Measurements from ENCODE around the gene MAPRE2. TPM values are rescaled to one million over a fixed set of nuclear protein-coding genes. Genes with fewer than 3 reads are reported as not detected.

MAPRE2 gene
- polyA plus RNA-seq, 1 donor = 29.0 TPM

DNA sequence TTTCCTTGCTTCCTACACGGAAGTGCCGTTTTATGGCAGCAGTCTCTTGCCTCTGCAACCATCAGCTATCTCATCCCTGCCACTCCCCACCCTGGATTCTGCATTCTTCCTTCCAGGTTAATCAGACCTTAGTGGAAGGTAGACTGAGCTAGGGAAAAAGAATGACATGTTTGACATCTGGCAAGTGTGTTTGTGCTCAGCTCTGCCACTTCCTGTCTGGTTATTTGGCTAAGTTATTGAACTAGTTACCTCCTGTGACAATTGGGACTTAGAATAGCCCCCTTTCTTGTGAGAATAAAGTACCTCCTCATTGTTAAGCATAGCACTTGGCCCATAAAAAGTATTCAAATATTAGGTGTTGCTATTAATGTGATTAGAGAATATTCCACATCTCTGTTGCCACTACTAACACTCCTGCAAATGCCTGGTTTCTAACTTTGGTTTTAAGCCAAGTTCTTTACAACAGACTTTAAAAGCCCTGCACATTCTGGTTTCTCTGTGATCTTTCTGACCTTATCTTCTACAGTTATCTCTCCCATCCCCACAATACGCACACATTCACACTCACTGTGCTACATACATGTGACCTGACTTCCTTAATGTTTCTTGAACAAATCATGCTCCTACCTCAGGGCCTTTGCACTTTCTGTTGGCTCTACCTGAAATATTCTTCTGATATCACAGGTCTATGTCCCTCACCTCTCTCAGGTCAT, 10.8 kb upstream of the MAPRE2 start:
- 22% methylated on average over 3 of the region's 3 CpGs for WGBS (ENCODE audit: insufficient coverage, low lambda C conversion rate)

DNA sequence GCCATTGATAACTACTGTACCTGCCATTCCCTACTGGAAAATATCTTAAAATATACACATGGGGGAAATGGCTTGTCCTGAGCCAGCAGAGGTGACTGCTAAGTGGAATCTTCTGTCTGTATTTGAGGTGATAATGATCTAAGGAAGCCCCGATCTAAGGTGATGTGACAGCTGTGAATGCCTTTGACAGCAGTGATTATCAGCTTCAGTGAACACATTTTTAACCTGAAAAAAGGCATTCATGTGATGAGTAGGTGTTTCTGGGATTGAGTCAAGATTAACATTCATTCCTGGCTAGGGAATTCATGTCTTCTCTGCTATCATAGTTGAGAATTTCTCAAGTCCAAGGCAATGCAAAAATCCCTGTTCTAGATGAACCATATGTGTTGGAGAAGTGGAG, 9.1 kb upstream of the MAPRE2 start:
- Histone ChIP-seq H3K36me3 (ENCODE audit: control insufficient read depth, insufficient read depth, low read length) (no peaks in the 10 kb centered on the region), H3K9me3 (ENCODE audit: control insufficient read depth, low read depth, low read length) (no peaks in the 10 kb centered on the region), H3K27ac (ENCODE audit: low read length) (no peak overlapping the region), H3K4me3 (ENCODE audit: low read length) (no peak overlapping the region), H3K4me1 (ENCODE audit: control insufficient read depth, insufficient read depth, low read length) (no peaks in the 10 kb centered on the region), H3K27me3 (ENCODE audit: control insufficient read depth, insufficient read depth, low read length) (no peaks in the 10 kb centered on the region)
- no CpG with 5 or more reads among the region's 1 CpG for WGBS (ENCODE audit: insufficient coverage, low lambda C conversion rate)
- no peak for DNase-seq

More for the DNA sequence above, 10.8 kb upstream of the MAPRE2 start:
- Histone ChIP-seq H3K9me3 (ENCODE audit: control insufficient read depth, low read depth, low read length) (no peaks in the 10 kb centered on the region), H3K4me1 (ENCODE audit: control insufficient read depth, insufficient read depth, low read length) (no peaks in the 10 kb centered on the region), H3K36me3 (ENCODE audit: control insufficient read depth, insufficient read depth, low read length) (no peaks in the 10 kb centered on the region), H3K4me3 (ENCODE audit: low read length) (peak overlapping the region; percentile 33), H3K27ac (ENCODE audit: low read length) (peak overlapping the region; percentile 67), H3K27me3 (ENCODE audit: control insufficient read depth, insufficient read depth, low read length) (no peaks in the 10 kb centered on the region)
- DNase-seq = peak; percentile 41 to 75

DNA sequence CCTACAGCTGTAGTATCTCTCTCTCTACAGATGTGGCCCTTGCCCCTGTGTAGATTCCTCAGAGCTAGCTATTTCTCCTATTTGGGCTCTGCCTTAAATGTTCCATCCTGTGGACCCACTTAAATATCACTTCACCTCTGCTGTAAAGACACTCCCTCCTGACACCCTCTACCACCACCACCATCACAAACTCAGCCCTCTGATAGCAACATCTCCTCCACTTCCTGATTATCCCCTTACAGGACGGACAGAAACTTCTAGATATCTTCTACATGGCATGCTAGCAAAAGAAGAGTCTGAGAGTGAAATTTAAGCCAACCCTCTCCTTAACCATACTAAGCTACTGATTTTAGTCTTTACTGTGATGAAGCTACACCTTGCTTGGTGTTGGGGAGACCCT, 3.2 kb upstream of the MAPRE2 start:
- Histone ChIP-seq H3K27ac (ENCODE audit: low read length) (no peak overlapping the region), H3K4me1 (ENCODE audit: control insufficient read depth, insufficient read depth, low read length) (peaks cover 18% of the 10 kb centered on the region), H3K27me3 (ENCODE audit: control insufficient read depth, insufficient read depth, low read length) (no peaks in the 10 kb centered on the region), H3K4me3 (ENCODE audit: low read length) (no peak overlapping the region), H3K9me3 (ENCODE audit: control insufficient read depth, low read depth, low read length) (no peaks in the 10 kb centered on the region), H3K36me3 (ENCODE audit: control insufficient read depth, insufficient read depth, low read length) (no peaks in the 10 kb centered on the region)
- no peak for DNase-seq
- WGBS (ENCODE audit: insufficient coverage, low lambda C conversion rate) = no CpG with 5 or more reads among the region's 1 CpG

DNA sequence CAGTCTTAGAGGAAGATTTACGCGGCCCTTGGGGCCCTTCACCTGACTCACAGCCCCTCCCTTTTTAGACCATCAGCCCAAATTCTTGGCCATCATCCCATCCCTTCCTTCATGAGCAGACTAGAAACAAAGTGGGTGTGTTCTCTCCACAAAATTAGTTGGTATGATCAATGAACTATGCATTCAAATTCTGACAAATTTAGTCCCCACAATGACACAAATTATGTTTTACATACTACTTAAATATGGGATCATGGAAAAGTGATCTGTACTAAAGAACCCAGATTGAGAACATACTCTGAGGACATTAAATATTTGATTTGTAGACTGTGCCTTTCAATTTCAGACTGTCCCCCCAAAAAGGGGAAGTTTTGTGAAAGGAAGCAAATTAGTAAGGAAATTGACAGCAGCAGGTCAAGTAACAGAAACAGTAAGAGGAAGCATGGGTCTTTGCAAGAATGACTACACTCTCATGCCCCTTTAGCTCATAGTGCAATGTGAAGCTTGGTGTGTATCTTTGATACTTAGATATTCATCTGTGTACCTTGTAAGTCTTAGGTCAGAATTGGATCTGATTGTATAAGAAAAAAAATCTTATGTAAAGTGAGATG, 2.2 kb upstream of the MAPRE2 start:
- Histone ChIP-seq H3K9me3 (ENCODE audit: control insufficient read depth, low read depth, low read length) (no peaks in the 10 kb centered on the region), H3K4me3 (ENCODE audit: low read length) (no peak overlapping the region), H3K27ac (ENCODE audit: low read length) (no peak overlapping the region), H3K27me3 (ENCODE audit: control insufficient read depth, insufficient read depth, low read length) (no peaks in the 10 kb centered on the region), H3K36me3 (ENCODE audit: control insufficient read depth, insufficient read depth, low read length) (no peaks in the 10 kb centered on the region), H3K4me1 (ENCODE audit: control insufficient read depth, insufficient read depth, low read length) (peaks cover 18% of the 10 kb centered on the region)
- no peak for DNase-seq
- WGBS (ENCODE audit: insufficient coverage, low lambda C conversion rate) = no CpG with 5 or more reads among the region's 2 CpGs

DNA sequence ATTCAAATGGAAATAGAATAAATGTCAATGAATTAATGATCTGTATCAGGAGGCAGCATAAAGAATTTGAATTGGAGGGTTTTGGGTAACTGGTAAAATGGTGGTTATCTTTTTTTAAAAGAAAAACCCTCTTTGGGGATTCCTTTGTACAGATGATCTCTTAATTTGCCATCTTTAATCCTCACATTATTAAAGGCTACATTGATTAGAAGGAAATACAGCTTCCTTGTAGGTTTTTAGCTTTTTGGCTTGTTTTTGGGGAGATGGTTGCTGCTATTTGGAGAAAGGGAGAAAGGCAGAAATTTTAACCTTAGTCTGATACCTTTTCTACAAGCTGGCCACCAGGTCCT, 600 bp upstream of the MAPRE2 start:
- no peak for DNase-seq
- Histone ChIP-seq H3K9me3 (ENCODE audit: control insufficient read depth, low read depth, low read length) (no peaks in the 10 kb centered on the region), H3K27ac (ENCODE audit: low read length) (peak overlapping the region; percentile 41), H3K4me1 (ENCODE audit: control insufficient read depth, insufficient read depth, low read length) (peaks cover 18% of the 10 kb centered on the region), H3K36me3 (ENCODE audit: control insufficient read depth, insufficient read depth, low read length) (no peaks in the 10 kb centered on the region), H3K4me3 (ENCODE audit: low read length) (peak overlapping the region; percentile 91), H3K27me3 (ENCODE audit: control insufficient read depth, insufficient read depth, low read length) (no peaks in the 10 kb centered on the region)

- Histone ChIP-seq H3K4me3 (ENCODE audit: low read length) (peak overlapping the region; percentile 91), H3K27ac (ENCODE audit: low read length) (peak overlapping the region; percentile 76), H3K36me3 (ENCODE audit: control insufficient read depth, insufficient read depth, low read length) (no peaks in the 10 kb centered on the region), H3K9me3 (ENCODE audit: control insufficient read depth, low read depth, low read length) (no peaks in the 10 kb centered on the region), H3K27me3 (ENCODE audit: control insufficient read depth, insufficient read depth, low read length) (no peaks in the 10 kb centered on the region), H3K4me1 (ENCODE audit: control insufficient read depth, insufficient read depth, low read length) (peaks cover 18% of the 10 kb centered on the region)
- WGBS (ENCODE audit: insufficient coverage, low lambda C conversion rate) = no CpG with 5 or more reads among the region's 11 CpGs
- DNase-seq = no peak
These were observed 688 bp downstream of the MAPRE2 start for GRCh38 chr18:35041815-35042387.

GRCh38 chr18:35042389-35043071, 1.3 kb downstream of the MAPRE2 start:
- Histone ChIP-seq H3K4me3 (ENCODE audit: low read length) (peak overlapping the region; percentile 91), H3K27me3 (ENCODE audit: control insufficient read depth, insufficient read depth, low read length) (no peaks in the 10 kb centered on the region), H3K27ac (ENCODE audit: low read length) (peak overlapping the region; percentile 76), H3K4me1 (ENCODE audit: control insufficient read depth, insufficient read depth, low read length) (peaks cover 18% of the 10 kb centered on the region), H3K9me3 (ENCODE audit: control insufficient read depth, low read depth, low read length) (no peaks in the 10 kb centered on the region), H3K36me3 (ENCODE audit: control insufficient read depth, insufficient read depth, low read length) (no peaks in the 10 kb centered on the region)
- WGBS (ENCODE audit: insufficient coverage, low lambda C conversion rate) = no CpG with 5 or more reads among the region's 5 CpGs
- peak in 1 of 2 donors; percentile 30 for DNase-seq

- DNase-seq = no peak
- peaks cover 18% of the 10 kb centered on the region for H3K4me1 ChIP-seq (ENCODE audit: control insufficient read depth, insufficient read depth, low read length)
- no peaks in the 10 kb centered on the region for H3K36me3 ChIP-seq (ENCODE audit: control insufficient read depth, insufficient read depth, low read length)
- no peak overlapping the region for H3K27ac ChIP-seq (ENCODE audit: low read length)
- no peaks in the 10 kb centered on the region for H3K27me3 ChIP-seq (ENCODE audit: control insufficient read depth, insufficient read depth, low read length)
- H3K4me3 ChIP-seq (ENCODE audit: low read length) = no peak overlapping the region
- 82% methylated on average over 4 of the region's 5 CpGs for WGBS (ENCODE audit: insufficient coverage, low lambda C conversion rate)
- H3K9me3 ChIP-seq (ENCODE audit: control insufficient read depth, low read depth, low read length) = no peaks in the 10 kb centered on the region
These were observed 2.0 kb downstream of the MAPRE2 start for GRCh38 chr18:35043207-35043606.

GRCh38 chr18:35045121-35045520, 3.9 kb downstream of the MAPRE2 start:
- DNase-seq = peak in 1 of 2 donors; percentile 20
- Histone ChIP-seq H3K36me3 (ENCODE audit: control insufficient read depth, insufficient read depth, low read length) (no peaks in the 10 kb centered on the region), H3K4me1 (ENCODE audit: control insufficient read depth, insufficient read depth, low read length) (peaks cover 13% of the 10 kb centered on the region), H3K9me3 (ENCODE audit: control insufficient read depth, low read depth, low read length) (no peaks in the 10 kb centered on the region), H3K27me3 (ENCODE audit: control insufficient read depth, insufficient read depth, low read length) (no peaks in the 10 kb centered on the region), H3K4me3 (ENCODE audit: low read length) (no peak overlapping the region), H3K27ac (ENCODE audit: low read length) (no peak overlapping the region)
- no CpG with 5 or more reads among the region's 4 CpGs for WGBS (ENCODE audit: insufficient coverage, low lambda C conversion rate)

- Histone ChIP-seq H3K27ac (ENCODE audit: low read length) (no peak overlapping the region), H3K9me3 (ENCODE audit: control insufficient read depth, low read depth, low read length) (no peaks in the 10 kb centered on the region), H3K27me3 (ENCODE audit: control insufficient read depth, insufficient read depth, low read length) (no peaks in the 10 kb centered on the region), H3K4me3 (ENCODE audit: low read length) (no peak overlapping the region), H3K4me1 (ENCODE audit: control insufficient read depth, insufficient read depth, low read length) (peaks cover 9% of the 10 kb centered on the region), H3K36me3 (ENCODE audit: control insufficient read depth, insufficient read depth, low read length) (no peaks in the 10 kb centered on the region)
- no CpG with 5 or more reads among the region's 2 CpGs for WGBS (ENCODE audit: insufficient coverage, low lambda C conversion rate)
- no peak for DNase-seq
These were observed 4.6 kb downstream of the MAPRE2 start for GRCh38 chr18:35045806-35046205.

Measured in large intestine (tissue), 3 donors.